ENCODE results near the gene BTG4.

BTG4 gene

DNA sequence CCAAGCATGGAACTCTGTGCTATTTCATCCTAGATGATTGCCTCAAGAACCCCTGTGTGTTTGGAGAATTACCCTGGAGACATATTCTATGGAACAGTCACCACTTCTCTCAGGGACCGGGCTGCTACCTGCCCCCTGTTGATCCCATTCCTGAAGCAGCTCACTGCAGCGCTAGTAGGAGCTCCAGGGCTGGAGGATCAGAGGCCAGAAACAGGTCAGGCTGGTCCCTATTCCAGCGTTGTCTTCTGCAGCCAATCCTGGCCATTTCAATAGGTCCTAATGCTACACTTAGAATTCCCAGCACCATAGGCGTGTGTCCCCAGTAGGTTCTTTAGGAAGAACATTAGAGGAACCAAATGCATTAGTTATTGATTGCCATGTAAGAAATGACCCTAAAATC, 48.9 kb downstream of the BTG4 start:
- no peak for DNase-seq (ENCODE audit: insufficient read length, low spot score)
- TF ChIP-seq, protein P1, sequence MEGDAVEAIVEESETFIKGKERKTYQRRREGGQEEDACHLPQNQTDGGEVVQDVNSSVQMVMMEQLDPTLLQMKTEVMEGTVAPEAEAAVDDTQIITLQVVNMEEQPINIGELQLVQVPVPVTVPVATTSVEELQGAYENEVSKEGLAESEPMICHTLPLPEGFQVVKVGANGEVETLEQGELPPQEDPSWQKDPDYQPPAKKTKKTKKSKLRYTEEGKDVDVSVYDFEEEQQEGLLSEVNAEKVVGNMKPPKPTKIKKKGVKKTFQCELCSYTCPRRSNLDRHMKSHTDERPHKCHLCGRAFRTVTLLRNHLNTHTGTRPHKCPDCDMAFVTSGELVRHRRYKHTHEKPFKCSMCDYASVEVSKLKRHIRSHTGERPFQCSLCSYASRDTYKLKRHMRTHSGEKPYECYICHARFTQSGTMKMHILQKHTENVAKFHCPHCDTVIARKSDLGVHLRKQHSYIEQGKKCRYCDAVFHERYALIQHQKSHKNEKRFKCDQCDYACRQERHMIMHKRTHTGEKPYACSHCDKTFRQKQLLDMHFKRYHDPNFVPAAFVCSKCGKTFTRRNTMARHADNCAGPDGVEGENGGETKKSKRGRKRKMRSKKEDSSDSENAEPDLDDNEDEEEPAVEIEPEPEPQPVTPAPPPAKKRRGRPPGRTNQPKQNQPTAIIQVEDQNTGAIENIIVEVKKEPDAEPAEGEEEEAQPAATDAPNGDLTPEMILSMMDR (IDR thresholded peaks at IDR 0.05; ENCODE audit: insufficient read depth, missing control alignments) = no peak
- no peak for FAIRE-seq

- TF ChIP-seq, protein P1 (IDR thresholded peaks at IDR 0.05; ENCODE audit: insufficient read depth, missing control alignments) = no peak
- FAIRE-seq (no peak), DNase-seq (ENCODE audit: insufficient read length, low spot score) (no peak)
Measured at GRCh38 chr11:111462329-111462728, 49.9 kb downstream of the BTG4 start.

GRCh38 chr11:111461460-111462235, 50.5 kb downstream of the BTG4 start:
- FAIRE-seq (no peak), DNase-seq (ENCODE audit: insufficient read length, low spot score) (no peak)
- TF ChIP-seq, protein P1 (IDR thresholded peaks at IDR 0.05; ENCODE audit: insufficient read depth, missing control alignments) = no peak

DNA sequence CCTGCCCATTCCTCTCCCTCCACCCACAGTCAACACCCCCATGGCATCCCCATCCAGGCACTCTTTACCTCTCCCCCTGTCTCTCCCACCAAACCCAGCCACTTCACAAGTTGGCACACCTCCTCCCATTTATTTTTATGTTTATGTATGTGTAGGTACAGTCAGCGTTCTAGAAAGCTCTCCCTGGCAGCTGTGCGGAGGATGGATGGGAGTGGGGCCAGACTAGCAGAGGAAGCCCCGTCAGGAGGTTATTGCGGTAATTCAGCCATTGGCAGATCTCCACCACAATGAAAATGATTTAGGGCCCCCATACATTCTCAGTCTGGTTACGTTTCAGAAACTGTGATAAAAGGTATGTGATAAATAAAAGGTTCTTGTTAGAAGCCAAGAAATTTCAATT, 51.3 kb downstream of the BTG4 start:
- no peak for DNase-seq (ENCODE audit: insufficient read length, low spot score)
- no peak for FAIRE-seq
- TF ChIP-seq, protein P1 (IDR thresholded peaks at IDR 0.05; ENCODE audit: insufficient read depth, missing control alignments) = no peak

DNA sequence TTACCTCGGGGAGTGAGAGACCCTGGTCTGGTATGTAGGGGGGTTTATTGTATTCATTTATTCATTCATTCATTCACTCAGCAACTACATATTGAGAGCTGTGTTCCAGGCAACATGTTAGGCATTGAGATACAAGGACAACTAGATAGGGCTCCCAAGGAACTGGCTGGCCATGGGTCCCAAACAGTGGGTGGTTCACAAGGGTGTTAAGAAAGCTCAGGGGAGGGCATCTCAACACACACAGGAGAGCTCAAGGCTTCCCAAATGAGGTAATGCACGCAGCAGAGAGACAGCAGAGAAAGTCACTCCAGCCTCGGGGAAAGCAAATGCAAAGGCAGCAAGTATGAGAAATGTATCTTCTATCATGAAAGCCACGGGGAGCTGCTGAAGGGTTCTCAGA, 51.8 kb downstream of the BTG4 start:
- DNase-seq (ENCODE audit: insufficient read length, low spot score) = no peak
- TF ChIP-seq, protein P1 (IDR thresholded peaks at IDR 0.05; ENCODE audit: insufficient read depth, missing control alignments) = no peak
- no peak for FAIRE-seq

DNA sequence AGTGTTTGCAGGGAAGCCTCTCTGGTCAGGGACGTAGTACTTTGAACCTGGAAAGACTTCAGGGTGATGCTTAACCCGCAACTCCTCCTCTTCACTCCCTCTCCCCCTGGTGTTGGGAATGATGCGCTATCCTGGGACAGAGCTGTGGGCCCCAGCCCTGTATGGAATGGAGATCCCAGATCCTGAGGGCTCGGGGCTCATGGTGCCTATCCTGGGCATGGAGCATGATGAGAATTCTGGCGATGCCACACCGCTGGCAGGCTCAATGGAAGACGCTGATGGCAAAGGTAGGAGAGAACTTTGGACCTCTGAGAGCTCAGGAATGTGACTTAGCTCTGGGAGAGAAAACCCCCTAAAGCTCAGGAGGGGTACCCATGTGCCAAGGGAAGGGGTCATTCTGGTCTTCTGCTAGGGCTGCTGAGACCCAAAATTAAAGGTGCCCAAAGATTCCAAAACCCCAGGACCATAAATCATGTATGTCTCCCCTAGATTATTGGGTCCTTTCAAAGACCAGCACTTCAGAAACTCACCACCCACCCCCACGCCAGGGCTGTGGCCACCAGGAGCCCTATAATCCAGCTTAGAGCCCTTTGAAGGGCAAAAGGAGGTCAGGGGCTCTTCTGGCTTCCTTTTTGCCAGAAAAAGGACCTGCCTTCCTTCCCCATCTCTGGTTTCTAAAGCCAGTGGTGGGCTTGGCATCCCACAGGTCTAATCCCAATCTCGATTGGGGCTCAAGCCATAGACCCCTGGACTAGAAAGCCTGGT, 52.5 kb downstream of the BTG4 start:
- no peak for DNase-seq (ENCODE audit: insufficient read length, low spot score)
- no peak for FAIRE-seq
- TF ChIP-seq, protein P1 (IDR thresholded peaks at IDR 0.05; ENCODE audit: insufficient read depth, missing control alignments) = no peak

Measured in D721Med (cell line).